RKO (cell line): ENCODE data around the gene TTC39B.

ENCODE experiments used
- DNase-seq: peaks from one replicate; pipeline ENCODE4 v3.0.0-alpha.2; 2016; ENCODE audit warnings: low spot score

Gene TTC39B

DNA sequence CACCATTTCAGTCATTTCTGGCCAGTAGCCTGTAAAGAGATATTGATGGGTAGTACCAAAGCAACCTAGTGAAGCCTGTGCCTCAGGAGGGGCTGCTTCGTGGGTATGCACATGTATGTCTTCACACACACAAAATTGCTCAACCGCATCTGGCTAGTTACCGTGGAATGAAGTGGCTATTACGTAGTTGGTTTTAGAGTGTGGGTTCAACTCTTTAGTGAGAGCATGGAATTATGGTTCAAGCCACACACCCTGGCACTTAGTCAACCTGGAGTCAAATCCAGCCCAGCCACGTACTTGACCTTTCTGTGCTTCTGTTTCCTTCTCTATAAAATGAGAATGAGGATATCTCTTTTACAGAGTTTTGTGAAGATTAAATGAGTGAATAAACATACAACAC is 174.9 kb downstream of the TTC39B start:
- no peak for DNase-seq

DNA sequence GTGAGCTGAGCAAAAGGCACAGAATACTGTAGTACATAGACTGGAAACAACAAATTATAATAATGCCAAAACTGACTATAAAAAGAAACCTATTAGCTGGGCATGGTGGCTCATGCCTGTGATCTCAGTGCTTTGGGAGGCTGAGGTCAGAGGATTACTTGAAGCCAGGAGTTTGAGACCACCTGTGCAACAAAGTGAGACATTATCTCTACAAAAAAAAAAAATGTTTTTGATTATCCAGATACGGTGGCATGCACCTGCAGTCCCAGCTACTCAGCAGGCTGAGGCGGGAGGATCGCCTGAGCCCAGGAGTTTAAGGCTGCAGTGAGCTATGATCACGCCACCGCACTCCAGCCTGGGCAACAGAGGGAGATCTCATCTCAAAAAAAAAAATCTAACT is 175.9 kb downstream of the TTC39B start:
- no peak for DNase-seq

DNA sequence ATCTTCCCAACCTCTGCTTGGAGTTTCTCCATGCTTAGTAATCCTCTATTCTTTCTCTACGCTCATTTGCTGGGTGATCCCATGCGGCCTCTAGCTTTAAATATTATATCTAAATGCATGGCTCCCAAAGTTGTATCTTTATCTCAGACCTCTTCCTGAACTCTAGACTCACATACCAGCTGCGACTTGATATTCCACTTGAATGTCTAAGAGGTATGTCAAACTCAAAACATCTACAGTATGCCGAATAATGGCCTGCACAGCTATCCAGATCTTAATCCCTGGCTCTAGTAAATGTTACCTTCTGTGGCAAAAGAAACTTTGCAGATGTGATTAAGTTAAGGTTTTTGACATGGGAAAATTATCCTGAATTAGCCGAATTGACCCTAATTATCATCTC is 179.2 kb downstream of the TTC39B start:
- no peak for DNase-seq

DNA sequence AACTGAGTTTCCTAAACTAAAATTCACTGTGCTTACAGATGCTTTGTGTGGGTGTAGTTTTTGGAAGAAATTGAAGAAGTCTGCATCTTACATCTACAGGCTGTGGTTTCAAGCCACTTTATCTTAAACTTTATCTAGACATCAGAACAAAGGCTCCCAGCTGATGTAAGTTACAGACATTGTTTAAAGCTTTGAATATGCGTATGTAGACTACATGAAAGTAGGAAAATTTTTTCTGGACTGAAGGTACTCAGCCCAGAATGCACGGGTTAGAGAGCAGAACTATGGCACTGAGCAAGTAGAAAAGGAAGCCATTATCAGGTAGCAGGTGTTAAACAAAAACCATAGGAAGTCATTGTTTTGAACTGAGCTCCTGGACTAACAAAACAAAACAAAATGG is 185.4 kb downstream of the TTC39B start:
- no peak for DNase-seq

DNA sequence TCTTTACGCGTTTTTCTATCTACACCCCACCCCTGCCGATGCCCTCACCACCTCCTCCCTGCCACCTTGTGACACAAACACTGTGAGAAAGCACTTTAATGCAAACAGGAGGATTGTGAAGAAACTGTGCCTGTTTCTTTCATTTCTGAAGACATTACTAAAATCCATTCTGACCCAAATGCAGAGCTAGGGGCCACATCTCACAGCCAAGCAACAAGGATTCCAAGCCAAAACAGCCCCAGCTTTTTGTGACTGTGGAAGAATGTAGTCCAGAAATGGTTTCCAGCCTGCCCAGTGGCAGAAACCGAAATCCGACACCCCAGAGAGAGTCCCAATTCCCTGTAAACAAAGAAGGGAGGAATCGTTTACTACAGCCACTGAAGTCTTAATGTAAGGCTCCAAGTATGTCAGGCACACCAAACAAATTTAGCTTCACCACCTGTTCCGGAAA is 190.9 kb downstream of the TTC39B start:
- no peak for DNase-seq

DNA sequence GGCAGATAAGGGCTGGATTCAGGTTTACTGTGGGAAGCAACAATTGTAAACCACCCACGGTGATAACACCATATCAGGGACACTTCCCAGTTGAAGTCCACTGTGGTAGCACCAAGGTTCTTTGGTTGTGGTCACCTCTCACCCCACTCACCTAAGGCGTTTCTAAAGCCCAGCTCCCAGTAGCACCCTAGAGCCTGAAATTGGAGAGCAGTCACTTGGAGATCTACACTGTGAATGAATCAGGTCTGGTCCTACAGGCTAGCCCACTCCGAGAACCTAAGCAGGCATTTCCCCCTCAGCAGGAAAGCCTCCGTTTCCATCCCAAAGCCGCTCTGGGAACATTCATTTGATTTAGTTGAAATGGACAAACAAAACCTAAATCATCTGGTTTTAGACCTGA is 191.3 kb downstream of the TTC39B start:
- no peak for DNase-seq

DNA sequence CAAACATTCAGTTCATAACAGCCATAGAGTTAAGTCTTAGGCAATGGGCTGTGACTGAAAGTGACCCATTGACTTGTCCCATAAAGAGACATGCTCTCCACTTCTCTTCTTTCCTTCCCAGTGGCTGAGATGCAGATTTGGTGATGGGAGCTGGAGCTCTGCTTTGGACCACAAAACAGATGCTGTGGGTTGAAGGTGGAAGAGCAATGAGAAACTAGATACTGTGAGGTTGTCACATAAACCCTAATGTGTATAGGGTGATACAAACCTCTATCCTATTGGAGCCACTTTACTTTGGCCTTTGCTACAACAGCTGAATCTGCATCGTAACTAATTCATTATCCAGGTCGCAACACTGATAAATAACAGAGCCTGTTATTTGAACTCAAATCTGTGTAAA is 192.0 kb downstream of the TTC39B start:
- no peak for DNase-seq
